ENCODE measurements around the gene CCL22.

- no peak for TF ChIP-seq CTCF (IDR thresholded peaks at IDR 0.05)
- TF ChIP-seq POLR2AphosphoS5 (IDR thresholded peaks at IDR 0.05) = no peak
These were observed 33.8 kb upstream of the CCL22 start for GRCh38 chr16:57324749-57325148.

All from prostate gland (tissue), 2 donors.